SK-N-MC (cell line): ENCODE data around the gene PTPN7.

Experiments used
- EZH2 ChIP-seq: fragments of 200-600 bp; sonication (generic); IDR thresholded peaks from one replicate; pipeline ENCODE4 v1.6.1; 2017; ENCODE audit warnings: antibody characterized with exemption
- FOXP2 ChIP-seq: optimal IDR thresholded peaks from 2 replicates; pipeline ENCODE3; 2011; ENCODE audit warnings: mild to moderate bottlenecking, moderate library complexity; ENCODE audit not compliant: insufficient read depth; ENCODE audit errors: extremely low read length, control extremely low read depth
- POLR2AphosphoS5 ChIP-seq: IDR thresholded peaks from 2 replicates; pipeline ENCODE4 v1.6.1; 2012; ENCODE audit warnings: mild to moderate bottlenecking, low read depth, low read length, borderline replicate concordance

GRCh38 chr1:202133989-202134388, 26.4 kb downstream of the PTPN7 start:
- no peak for TF ChIP-seq EZH2
- TF ChIP-seq POLR2AphosphoS5 = no peak
- TF ChIP-seq FOXP2 = no peak
